Caco-2 (cell line): ENCODE measurements around the gene IL32. TPM values are rescaled to one million over a fixed set of nuclear protein-coding genes. Genes with fewer than 3 reads are reported as not detected.
"Not testable (repeated sequence)": the region's sequence is repeated elsewhere in the genome, so short reads cannot be mapped to it uniquely, and the experiment has no call there.

Experiments used
- BruUV-seq: library from RNA; stranded (reverse); fragments of 400-500 nt; replicated peaks from 2 replicates; lab custom pipeline; 2021; lab: Mats Ljungman, UMichigan
- CTCF ChIA-PET: fragments of 300-600 bp; sonication (Branson Sonifier 250); formaldehyde crosslinking; loops from one replicate; lab custom pipeline; 2022; ENCODE audit warnings: antibody characterized with exemption; lab: Charles Lee
- POLR2A ChIA-PET: fragments of 300-600 bp; sonication (Branson Sonifier 250); formaldehyde crosslinking; loops from one replicate; lab custom pipeline; 2022; ENCODE audit warnings: antibody characterized with exemption; lab: Charles Lee
- DNase-seq, 2 experiments: peaks; one replicate each; pipeline versions ENCODE4 v3.0.0 to v3.0.0-alpha.2; 2020 to 2022
- H3K27me3 ChIP-seq: replicated peaks from 2 replicates; pipeline ENCODE4 v1.6.0; 2011; ENCODE audit warnings: low read length; ENCODE audit not compliant: control insufficient read depth, insufficient read depth
- H3K36me3 ChIP-seq: 2 replicates; pipeline ENCODE4 v1.5.1; 2011; ENCODE audit warnings: low read length; ENCODE audit not compliant: control insufficient read depth, insufficient read depth
- H3K4me1 ChIP-seq: fragments of 250-450 bp; sonication (Bioruptor Pico); 2 replicates; pipeline ENCODE4 v1.5.1; 2020; ENCODE audit warnings: mild to moderate bottlenecking
- H3K4me3 ChIP-seq: 2 replicates; pipeline ENCODE4 v1.5.1; 2011; ENCODE audit warnings: low read depth, mild to moderate bottlenecking, control low read depth, low read length
- H3K9me3 ChIP-seq: fragments of 250-450 bp; sonication (Bioruptor Pico); 2 replicates; pipeline ENCODE4 v1.5.1; 2020; ENCODE audit warnings: mild to moderate bottlenecking, moderate library complexity
- H3K27ac Mint-ChIP-seq: one replicate; pipeline ENCODE4 v1.8.0; 2022; ENCODE audit warnings: mixed read lengths; ENCODE audit not compliant: unreplicated experiment
- H3K27me3 Mint-ChIP-seq: one replicate; pipeline ENCODE4 v1.8.0; 2022; ENCODE audit warnings: mixed read lengths; ENCODE audit not compliant: insufficient read depth, unreplicated experiment
- H3K36me3 Mint-ChIP-seq: one replicate; pipeline ENCODE4 v1.8.0; 2022; ENCODE audit warnings: mild to moderate bottlenecking, mixed read lengths; ENCODE audit not compliant: insufficient read depth, unreplicated experiment
- H3K4me1 Mint-ChIP-seq: one replicate; pipeline ENCODE4 v1.8.0; 2022; ENCODE audit warnings: low read depth, mixed read lengths; ENCODE audit not compliant: unreplicated experiment
- H3K4me3 Mint-ChIP-seq: one replicate; pipeline ENCODE4 v1.8.0; 2022; ENCODE audit warnings: mild to moderate bottlenecking, moderate library complexity, mixed read lengths; ENCODE audit not compliant: unreplicated experiment
- H3K9me3 Mint-ChIP-seq: one replicate; pipeline ENCODE4 v1.8.0; 2022; ENCODE audit warnings: mixed read lengths; ENCODE audit not compliant: unreplicated experiment
- intact Hi-C: fragments of 100-400 bp; cut with micrococcal nuclease; formaldehyde crosslinking; loops from one replicate; pipeline ENCODE4 v1.10.0; 2022; ENCODE audit not compliant: unreplicated experiment
- total RNA-seq: library from RNA; stranded (reverse); gene quantifications from 2 replicates; pipeline ENCODE4 v1.2.3, GENCODE V29; 2022
- TF ChIP-seq, protein P1 (sequence below), 2 experiments: fragments of 200-600 bp in 1 of 2; IDR thresholded peaks; 1 replicate in 1 of 2; 2 replicates in 1 of 2; pipeline versions ENCODE4 v1.5.1 to v1.8.0; 2011 to 2022; ENCODE audit warnings: antibody characterized with exemption in 1 of 2, control low read depth in 1 of 2, inconsistent platforms in 1 of 2, low read depth in 1 of 2, low read length in 1 of 2, mild to moderate bottlenecking in 1 of 2, moderate library complexity in 1 of 2; ENCODE audit not compliant: insufficient read depth in 1 of 2, severe bottlenecking in 1 of 2, unreplicated experiment in 1 of 2

Gene IL32
- total RNA-seq, 1 experiment from 2014 or later = 149 TPM

- TF ChIP-seq, protein P1, sequence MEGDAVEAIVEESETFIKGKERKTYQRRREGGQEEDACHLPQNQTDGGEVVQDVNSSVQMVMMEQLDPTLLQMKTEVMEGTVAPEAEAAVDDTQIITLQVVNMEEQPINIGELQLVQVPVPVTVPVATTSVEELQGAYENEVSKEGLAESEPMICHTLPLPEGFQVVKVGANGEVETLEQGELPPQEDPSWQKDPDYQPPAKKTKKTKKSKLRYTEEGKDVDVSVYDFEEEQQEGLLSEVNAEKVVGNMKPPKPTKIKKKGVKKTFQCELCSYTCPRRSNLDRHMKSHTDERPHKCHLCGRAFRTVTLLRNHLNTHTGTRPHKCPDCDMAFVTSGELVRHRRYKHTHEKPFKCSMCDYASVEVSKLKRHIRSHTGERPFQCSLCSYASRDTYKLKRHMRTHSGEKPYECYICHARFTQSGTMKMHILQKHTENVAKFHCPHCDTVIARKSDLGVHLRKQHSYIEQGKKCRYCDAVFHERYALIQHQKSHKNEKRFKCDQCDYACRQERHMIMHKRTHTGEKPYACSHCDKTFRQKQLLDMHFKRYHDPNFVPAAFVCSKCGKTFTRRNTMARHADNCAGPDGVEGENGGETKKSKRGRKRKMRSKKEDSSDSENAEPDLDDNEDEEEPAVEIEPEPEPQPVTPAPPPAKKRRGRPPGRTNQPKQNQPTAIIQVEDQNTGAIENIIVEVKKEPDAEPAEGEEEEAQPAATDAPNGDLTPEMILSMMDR (IDR thresholded peaks at IDR 0.05; ENCODE audit: insufficient read depth in 1 of 2, low read depth in 1 of 2, low read length in 1 of 2, severe bottlenecking in 1 of 2, unreplicated experiment in 1 of 2) = no peak
- CTCF ChIA-PET = no interaction called here
- no peaks in the 10 kb centered on the region for H3K4me1 Mint-ChIP-seq
- BruUV-seq = no TSS peak
- no peak overlapping the region for H3K4me3 ChIP-seq
- no peaks in the 10 kb centered on the region for H3K9me3 Mint-ChIP-seq
- no peak overlapping the region for H3K4me3 Mint-ChIP-seq
- no peaks in the 10 kb centered on the region for H3K27me3 ChIP-seq
- POLR2A ChIA-PET = no interaction called here
- intact Hi-C loops = no loop called here
- H3K9me3 ChIP-seq = no peaks in the 10 kb centered on the region
- no peaks in the 10 kb centered on the region for H3K27me3 Mint-ChIP-seq
- H3K27ac Mint-ChIP-seq = no peak overlapping the region
- no peak for DNase-seq
- H3K4me1 ChIP-seq = no peaks in the 10 kb centered on the region
- no peaks in the 10 kb centered on the region for H3K36me3 Mint-ChIP-seq
- no peaks in the 10 kb centered on the region for H3K36me3 ChIP-seq
These were observed 13.9 kb upstream of the IL32 start for GRCh38 chr16:3051494-3051893.

GRCh38 chr16:3052571-3053329 is 12.7 kb upstream of the IL32 start:
- H3K4me1 ChIP-seq, H3K4me3 ChIP-seq, H3K27me3 ChIP-seq, CTCF ChIA-PET, H3K36me3 ChIP-seq, H3K27me3 Mint-ChIP-seq, H3K36me3 Mint-ChIP-seq, H3K9me3 ChIP-seq, H3K9me3 Mint-ChIP-seq, H3K27ac Mint-ChIP-seq, intact Hi-C loops, POLR2A ChIA-PET, H3K4me3 Mint-ChIP-seq, H3K4me1 Mint-ChIP-seq, DNase-seq, BruUV-seq: not testable (repeated sequence)

DNA sequence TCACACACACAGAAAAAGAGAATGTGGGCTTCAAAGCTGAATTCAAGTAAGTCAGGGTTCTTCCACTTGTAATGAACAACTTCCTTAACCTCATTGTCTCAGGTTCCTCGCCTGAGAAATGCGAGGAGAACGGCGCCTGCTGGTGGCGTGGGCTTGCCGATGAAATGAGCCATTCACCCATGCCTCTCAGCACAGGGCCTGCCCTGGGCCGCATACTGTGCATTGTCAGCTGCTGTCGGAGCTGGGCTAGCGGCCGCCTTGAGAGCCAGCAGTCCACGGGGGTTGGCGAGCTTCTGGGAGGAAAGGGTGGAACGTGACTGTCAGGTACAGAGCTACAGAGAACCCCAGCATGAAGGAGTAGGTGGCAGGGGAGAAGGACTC is 12.1 kb upstream of the IL32 start:
- H3K36me3 ChIP-seq, H3K36me3 Mint-ChIP-seq, H3K27ac Mint-ChIP-seq, POLR2A ChIA-PET, H3K27me3 ChIP-seq, H3K4me3 Mint-ChIP-seq, H3K9me3 ChIP-seq, H3K27me3 Mint-ChIP-seq, CTCF ChIA-PET, H3K4me1 Mint-ChIP-seq, H3K9me3 Mint-ChIP-seq, H3K4me1 ChIP-seq, H3K4me3 ChIP-seq, BruUV-seq, intact Hi-C loops, DNase-seq: not testable (repeated sequence)

DNA sequence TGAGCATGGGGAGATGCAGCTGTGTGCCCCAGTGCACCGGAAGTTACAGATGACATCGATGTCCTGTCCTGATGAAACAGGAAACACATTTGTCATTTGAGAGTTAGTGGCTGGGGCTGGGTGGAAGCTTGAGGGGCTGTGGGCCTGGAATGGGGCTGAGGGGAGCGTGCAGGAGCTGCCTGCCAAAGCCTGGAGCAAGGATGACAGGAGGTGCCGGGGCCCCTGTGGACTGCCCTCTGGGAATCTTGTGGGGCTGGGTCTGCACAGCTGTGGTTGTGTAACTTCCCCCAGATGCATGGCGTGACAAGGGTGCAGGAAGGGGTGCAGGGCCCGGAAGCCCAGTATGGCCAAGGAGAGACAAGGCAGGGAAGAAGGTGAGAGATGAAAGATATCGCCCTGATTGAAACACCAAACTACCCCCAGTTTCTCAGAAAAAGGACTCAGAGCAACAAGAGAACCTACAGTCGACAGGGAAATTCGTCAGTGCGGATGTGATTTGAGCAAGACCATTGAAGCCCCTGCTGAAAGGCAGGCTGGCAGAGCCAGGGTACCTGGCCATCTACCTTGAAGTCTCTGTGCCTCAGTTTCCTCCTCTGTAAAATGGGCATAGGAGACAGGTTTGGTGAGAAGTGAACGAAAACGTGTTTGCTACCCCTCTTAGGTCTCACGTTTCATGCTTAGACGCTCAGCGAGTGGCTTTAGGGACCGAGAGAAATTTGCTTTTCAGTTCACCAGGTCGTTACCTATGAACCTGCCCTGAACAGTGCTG is 10.3 kb upstream of the IL32 start:
- CTCF ChIA-PET = interaction anchor here (1.1 kb wide), 1 partner anchor 27 kb away, joined by 6 read pairs; no protein-coding TSS in a partner anchor
- BruUV-seq = no TSS peak

GRCh38 chr16:3055734-3056115 is 9.7 kb upstream of the IL32 start:
- H3K27ac Mint-ChIP-seq, intact Hi-C loops, H3K27me3 ChIP-seq, H3K4me3 Mint-ChIP-seq, H3K4me1 Mint-ChIP-seq, H3K36me3 ChIP-seq, H3K27me3 Mint-ChIP-seq, BruUV-seq, H3K4me3 ChIP-seq, H3K36me3 Mint-ChIP-seq, H3K9me3 Mint-ChIP-seq, POLR2A ChIA-PET, H3K9me3 ChIP-seq, DNase-seq: not testable (repeated sequence)
- peaks cover 13% of the 10 kb centered on the region for H3K4me1 ChIP-seq
- CTCF ChIA-PET = interaction anchor here (1.1 kb wide), 1 partner anchor 28 kb away, joined by 6 read pairs; no protein-coding TSS in a partner anchor

More for the DNA sequence above, 10.3 kb upstream of the IL32 start:
- Histone ChIP-seq H3K27me3 (no peaks in the 10 kb centered on the region), H3K9me3 (no peaks in the 10 kb centered on the region), H3K36me3 (no peaks in the 10 kb centered on the region), H3K4me1 (peaks cover 7% of the 10 kb centered on the region), H3K4me3 (no peak overlapping the region)
- DNase-seq = no peak
- no peak overlapping the region for H3K4me3 Mint-ChIP-seq
- intact Hi-C loops = no loop called here
- no peaks in the 10 kb centered on the region for H3K27me3 Mint-ChIP-seq
- no peak overlapping the region for H3K27ac Mint-ChIP-seq
- TF ChIP-seq, protein P1 (IDR thresholded peaks at IDR 0.05; ENCODE audit: insufficient read depth in 1 of 2, low read depth in 1 of 2, low read length in 1 of 2, severe bottlenecking in 1 of 2, unreplicated experiment in 1 of 2) = no peak
- no peaks in the 10 kb centered on the region for H3K4me1 Mint-ChIP-seq
- H3K9me3 Mint-ChIP-seq = no peaks in the 10 kb centered on the region
- POLR2A ChIA-PET = no interaction called here
- no peaks in the 10 kb centered on the region for H3K36me3 Mint-ChIP-seq
